Measurements from ENCODE around the gene ZNF750.
A peak's percentile ranks its signal among the peaks of the same experiment; 100 is the strongest.

ZNF750 gene

DNA sequence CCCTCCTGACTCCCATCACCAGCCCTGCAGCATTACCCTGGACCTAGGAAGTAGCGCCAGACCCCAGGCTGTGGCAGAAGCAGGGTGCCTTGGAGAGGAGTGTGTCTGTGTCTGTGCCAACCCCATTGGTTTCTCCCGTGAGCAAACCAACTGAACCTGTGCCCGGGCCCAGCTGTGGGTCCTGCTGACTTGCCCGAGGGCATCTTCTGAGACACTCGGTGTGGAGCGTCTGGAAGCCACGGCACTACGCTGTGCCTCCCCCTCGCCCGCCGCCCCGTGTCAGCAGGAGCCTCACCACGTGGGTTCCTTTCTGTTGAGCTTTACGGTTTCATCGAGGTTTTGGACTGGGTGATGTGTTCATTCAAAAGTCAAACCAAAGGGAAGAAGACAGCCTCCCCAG, 27.8 kb downstream of the ZNF750 start:
- DNase-seq (ENCODE audit: low spot score) = no peak

GRCh38 chr17:82810644-82811430, 29.0 kb downstream of the ZNF750 start:
- no peak for DNase-seq (ENCODE audit: low spot score)

GRCh38 chr17:82808921-82809905, 30.6 kb downstream of the ZNF750 start:
- no peak for DNase-seq (ENCODE audit: low spot score)

DNA sequence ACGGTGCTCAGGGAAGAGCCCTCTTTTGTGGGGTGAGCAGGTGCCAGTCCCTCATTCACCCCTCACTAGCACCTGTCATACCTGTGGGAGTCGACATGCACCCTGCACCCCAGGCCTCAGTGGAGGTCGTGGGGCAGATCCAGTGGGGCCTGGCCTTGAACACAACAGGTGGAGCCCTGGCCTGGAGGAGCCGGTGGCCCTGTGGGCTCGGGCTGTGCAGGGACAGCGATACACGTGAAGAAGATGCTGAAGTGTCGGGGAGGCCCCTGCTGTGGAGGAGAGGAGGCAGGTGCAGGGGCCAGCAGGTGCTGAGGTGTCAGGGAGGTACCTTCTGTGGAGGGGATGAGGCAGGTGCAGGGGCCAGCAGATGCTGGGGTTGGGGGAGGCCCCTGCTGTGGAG, 31.8 kb downstream of the ZNF750 start:
- no peak for DNase-seq (ENCODE audit: low spot score)

- DNase-seq (ENCODE audit: low spot score) = no peak
These were observed 32.3 kb downstream of the ZNF750 start for GRCh38 chr17:82807562-82807961.

DNA sequence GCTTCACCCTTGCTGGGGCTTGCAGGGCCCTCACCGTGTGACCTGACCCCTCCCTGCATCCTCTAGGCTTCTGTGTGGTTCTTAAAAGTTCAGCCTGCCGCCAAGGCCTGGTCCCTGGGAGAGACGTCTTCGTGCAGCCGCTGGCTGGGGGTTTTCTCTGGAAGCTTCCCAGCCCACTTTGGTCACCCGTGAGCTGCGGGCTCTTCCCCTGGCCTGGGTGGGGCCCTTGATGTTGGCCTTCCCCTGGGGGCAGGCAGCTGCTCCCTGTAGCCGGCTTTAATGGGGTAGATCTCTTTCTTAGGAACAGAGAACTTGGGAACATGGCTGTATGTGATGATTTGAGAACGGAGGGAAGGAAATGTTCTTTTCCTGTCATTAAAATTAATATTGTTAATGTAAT, 32.7 kb downstream of the ZNF750 start:
- DNase-seq (ENCODE audit: low spot score) = no peak

DNA sequence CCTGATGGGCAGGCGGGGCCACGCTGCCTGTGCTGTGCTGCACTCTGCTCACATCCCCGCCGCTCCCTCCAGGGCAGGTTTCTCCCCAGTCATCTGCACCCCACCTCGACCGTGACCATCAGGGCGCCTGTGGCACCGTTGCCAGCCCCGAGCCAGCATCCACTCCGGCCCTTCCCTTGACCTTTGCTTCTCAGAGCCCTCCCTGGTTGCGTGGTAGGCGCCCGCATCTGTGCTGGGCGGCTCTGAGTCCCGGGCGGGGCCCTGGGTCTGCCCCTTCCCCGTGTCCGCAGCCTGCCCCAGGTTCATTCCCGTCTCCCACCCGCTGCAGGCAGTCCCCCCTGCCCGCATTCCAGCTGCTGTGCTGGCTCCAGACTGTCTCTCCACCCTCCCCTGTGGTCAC, 33.2 kb downstream of the ZNF750 start:
- no peak for DNase-seq (ENCODE audit: low spot score)

GRCh38 chr17:82805823-82806222, 34.0 kb downstream of the ZNF750 start:
- no peak for DNase-seq (ENCODE audit: low spot score)

DNA sequence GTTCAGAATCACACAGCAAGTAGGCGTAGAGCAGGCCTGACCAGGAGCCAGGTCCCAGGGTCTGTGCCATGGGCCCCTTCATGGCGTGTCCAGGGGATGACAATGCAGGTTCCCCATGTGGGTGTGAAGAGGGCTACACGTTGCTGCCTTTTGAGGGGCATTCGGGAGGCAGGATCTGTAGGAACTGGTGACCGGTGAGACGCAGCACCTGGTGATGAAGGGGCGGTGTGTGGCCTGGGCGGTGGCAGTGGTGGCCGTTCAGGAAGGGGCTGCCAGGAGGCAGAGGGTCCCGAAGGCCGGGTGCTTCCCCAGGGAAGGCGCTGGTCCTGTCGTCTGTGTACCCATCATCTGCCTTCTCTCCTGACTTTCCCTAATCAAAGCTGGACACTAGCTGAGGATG, 34.6 kb downstream of the ZNF750 start:
- DNase-seq (ENCODE audit: low spot score) = no peak

DNA sequence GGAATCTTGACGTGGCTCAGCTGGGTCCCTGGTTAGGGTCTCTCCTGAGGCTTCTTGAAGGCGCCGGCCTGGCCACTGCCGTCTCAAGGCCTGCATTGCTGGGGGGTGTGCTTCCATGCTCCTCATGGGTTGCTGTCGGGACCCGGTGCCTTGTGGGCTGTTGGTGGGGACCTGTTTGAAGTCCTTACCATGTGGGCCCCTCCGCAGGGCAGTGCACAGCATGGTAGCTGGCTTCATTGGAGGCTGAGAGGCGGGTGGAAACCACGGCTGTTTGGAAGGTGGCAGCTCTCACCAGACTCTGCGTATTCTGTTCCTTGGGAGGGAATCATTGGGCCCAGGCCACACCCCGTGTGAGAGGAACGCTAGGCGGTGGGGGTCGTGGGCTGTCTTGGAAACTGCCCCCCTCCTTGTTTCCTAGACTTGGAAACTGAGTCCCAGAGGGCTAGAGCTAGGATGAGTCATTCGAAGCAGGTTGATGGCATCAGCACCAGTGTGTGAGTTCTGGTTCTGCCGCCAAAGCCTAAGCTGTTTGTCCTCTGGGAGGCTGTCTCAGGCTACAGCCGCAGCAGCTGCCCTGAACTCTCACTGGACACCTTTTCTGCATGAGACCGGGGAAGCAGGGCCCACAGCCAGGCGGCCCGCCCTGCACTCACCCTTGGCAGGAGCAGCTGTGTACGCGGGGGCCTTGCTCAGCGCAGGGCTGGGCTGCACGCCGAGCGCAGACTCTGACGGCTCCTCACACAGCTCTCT, 35.2 kb downstream of the ZNF750 start:
- peak; percentile 5 for DNase-seq (ENCODE audit: low spot score)

GRCh38 chr17:82803606-82804005, 36.2 kb downstream of the ZNF750 start:
- no peak for DNase-seq (ENCODE audit: low spot score)

DNA sequence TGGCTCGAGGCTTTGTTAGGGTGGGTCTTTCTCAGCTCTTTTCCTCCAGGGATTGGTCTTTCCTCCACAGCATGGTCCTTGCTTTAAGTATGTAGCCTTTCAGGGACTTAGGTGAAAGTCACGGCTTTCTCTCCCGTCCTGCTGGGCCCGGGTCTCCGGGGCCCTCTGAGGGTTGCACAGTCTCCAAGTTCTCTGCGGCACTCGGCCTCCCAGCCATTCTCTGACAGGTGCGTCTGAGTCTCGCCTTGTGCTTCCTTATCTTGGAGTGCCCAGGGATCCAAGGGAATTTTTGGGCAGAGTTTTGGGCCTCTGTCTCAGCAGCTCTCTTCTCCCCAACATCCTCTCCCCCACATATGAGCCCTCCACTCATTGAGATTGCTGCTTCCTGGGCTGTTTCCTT, 36.6 kb downstream of the ZNF750 start:
- no peak for DNase-seq (ENCODE audit: low spot score)

GRCh38 chr17:82802075-82802780, 37.6 kb downstream of the ZNF750 start:
- no peak for DNase-seq (ENCODE audit: low spot score)

- DNase-seq (ENCODE audit: low spot score) = no peak
These were observed 38.3 kb downstream of the ZNF750 start for GRCh38 chr17:82801377-82801970.

DNA sequence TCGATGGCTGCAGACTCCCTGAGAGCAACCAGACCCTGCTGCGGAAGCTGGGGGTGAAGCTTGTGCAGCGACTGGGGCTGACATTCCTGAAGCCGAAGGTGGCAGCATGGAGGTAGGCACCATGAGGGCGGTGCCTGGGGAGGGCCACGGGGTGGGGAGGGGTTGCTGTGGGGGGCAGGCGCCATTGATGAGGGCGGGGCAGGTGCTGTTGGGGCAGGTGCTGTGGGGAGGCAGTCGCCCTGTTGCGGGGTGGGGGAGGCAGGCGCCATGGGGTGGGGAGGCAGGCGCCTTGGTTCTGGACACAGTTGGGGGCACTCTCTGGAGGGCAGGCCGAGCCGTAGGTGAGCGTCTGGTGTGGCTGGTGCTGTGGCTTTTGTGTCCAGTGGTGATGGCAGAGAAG, 38.9 kb downstream of the ZNF750 start:
- DNase-seq (ENCODE audit: low spot score) = no peak

DNA sequence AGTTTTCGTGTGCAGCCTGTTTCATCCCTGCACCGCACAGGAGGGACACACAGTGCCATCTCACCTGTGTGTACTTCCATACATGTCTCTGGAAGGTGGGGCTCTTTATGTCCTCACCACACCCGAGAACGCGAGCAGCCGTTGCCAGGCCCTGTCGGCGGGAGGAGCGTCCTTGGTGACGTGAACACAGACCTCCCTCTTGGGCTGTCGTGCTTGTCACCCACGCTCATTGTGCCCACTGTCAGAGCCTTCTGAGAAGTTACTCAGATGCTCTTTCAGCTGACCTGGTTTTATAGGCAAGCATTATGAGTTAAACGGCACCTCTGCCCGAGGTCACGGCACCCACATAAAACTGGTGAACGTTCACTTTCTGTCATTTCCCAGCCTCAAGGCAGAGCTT, 40.2 kb downstream of the ZNF750 start:
- no peak for DNase-seq (ENCODE audit: low spot score)

- DNase-seq (ENCODE audit: low spot score) = no peak
These were observed 41.1 kb downstream of the ZNF750 start for GRCh38 chr17:82798752-82799151.

GRCh38 chr17:82797061-82797460, 42.8 kb downstream of the ZNF750 start:
- DNase-seq (ENCODE audit: low spot score) = no peak

- DNase-seq (ENCODE audit: low spot score) = no peak
These were observed 44.2 kb downstream of the ZNF750 start for GRCh38 chr17:82795615-82796014.

- DNase-seq (ENCODE audit: low spot score) = no peak
These were observed 44.9 kb downstream of the ZNF750 start for GRCh38 chr17:82794781-82795482.
